ENCODE measurements around the gene LDLRAD2.

Gene LDLRAD2

DNA sequence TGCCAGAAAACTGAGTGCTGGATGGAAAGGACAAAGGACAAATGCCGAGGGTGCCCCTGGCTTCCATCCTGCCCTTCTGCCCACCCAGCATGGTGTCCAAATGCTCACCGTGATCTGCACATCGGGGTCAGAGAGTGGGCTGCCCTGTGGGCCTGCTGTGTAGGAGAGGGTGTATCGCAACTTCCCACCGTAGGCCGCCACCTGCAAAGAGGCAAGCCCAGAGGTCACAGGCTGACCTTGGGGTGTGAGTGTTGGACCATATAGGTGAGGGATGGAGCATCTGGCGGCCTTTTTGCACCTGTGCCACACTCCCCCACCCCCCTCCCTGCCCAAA is 53.5 kb downstream of the LDLRAD2 start:
- no peak for DNase-seq

DNA sequence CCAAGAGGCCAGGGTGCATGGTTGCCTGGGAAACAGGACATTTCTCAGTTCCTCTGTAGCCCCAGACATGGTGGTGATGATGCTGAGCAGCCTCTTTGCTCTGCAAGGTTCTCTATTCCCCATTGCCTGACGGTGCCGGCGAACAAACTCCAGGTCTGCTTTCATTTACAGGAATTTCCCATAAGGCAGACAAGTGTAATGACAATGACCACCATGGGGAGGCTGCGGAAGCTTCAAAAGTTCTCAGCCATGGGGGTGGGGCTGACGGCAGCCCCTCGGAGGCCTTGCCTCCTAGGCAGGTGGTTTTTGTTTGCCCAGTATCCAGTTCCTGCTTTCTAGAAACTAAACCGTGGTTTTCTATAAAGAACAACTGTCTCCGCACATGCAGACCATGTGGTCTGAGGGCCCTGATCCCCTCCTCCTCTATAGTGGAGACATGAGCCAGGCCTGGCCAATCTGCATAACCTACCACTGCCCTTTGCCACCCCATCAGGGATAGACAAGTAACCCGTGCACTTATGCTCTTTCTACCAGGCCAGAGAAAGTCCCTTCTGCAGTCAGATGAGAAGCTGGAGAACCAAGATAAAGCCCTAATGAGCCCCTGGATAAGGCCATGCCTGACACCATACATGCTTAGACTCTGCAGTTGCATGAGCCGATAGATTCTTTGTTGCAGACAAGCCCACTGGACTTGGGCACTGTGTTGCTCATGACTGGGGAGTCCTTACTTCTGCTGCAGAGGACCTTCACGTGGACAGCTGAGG is 54.1 kb downstream of the LDLRAD2 start:
- peak; percentile 58 to 71 for DNase-seq

DNA sequence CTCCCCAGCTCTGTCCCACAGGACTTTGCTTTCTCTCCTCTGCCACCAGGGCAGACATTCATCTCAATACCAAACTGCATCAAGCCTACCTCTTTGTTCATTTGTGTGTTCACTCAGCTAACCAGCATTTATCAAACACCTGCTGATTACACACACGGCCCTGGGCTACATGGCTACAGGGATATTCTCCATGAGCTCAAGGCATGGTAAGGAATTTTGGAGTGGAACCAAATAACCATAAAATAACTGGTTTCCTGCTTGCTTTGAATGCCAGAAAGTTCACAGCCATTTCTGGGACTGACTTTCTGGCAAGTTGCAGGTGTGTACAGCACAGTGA is 54.6 kb downstream of the LDLRAD2 start:
- DNase-seq: no peak

DNA sequence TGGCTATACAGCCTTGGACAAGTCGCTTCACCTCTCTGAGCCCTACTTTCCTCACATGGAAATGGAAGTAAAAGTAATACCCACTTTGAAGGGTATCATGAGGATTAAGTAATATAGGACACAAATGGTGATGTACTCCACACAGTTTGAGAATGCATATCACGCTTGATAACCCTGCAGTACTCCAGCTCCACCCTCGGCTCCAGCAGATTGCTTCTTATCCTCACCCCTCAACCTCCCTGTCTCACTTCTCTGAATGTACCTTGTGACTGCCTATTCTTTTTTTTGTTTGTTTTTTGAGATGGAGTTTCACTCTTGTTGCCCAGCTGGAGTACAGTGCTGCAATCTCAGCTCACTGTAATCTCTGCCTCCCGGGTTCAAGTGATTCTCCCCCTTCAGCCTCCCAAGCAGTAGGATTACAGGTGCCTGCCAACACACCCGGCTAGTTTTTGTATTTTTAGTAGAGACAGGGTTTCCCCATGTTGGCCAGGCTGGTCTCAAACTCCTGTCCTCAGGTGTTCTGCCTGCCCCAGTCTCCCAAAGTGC is 55.5 kb downstream of the LDLRAD2 start:
- DNase-seq: no peak

DNA sequence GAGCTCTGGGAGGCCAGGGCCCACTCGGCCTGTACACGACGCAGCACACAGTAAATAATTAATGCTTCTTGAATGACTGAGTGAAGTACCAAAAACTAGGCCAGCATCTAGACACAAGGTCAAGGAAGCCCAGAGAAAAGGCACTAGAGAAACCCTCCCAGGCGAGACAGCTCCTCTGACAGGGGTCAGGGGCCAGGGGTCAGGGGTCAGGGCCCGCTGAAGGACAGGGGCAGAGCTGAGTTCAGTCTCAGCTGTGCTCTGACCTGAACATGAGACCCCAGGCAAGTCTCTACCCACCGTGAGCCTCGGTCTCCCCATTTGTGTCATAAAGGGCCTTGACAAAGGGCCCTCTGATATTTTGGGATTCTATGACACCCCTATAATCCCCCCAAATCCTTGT is 56.4 kb downstream of the LDLRAD2 start:
- DNase-seq: no peak

DNA sequence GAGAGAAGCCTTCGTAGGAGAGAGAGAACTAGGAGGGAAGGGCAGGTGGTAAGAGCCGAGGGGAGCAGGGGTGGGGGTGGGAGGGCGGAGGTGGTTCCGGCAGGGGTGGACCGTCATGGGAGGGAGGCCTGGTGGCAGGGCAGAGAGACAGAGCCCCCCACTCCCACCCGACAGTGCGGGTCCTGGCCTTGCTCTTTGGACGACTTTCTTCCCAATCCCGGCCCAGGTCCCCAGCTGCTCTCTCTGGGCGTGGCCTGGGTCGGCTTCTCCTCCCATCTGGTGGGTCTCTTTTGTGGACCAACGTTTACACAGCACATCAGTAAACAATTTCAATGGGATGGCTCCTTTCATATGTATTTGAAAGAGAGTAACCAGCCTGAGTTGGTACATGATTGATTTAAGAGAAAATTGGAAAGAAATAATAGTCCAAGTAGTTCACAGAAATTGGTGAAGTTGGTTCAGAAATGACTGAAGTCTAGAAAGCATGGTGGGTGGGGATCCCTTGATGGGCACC is 56.9 kb downstream of the LDLRAD2 start:
- DNase-seq: peak; percentile 33 to 60

DNA sequence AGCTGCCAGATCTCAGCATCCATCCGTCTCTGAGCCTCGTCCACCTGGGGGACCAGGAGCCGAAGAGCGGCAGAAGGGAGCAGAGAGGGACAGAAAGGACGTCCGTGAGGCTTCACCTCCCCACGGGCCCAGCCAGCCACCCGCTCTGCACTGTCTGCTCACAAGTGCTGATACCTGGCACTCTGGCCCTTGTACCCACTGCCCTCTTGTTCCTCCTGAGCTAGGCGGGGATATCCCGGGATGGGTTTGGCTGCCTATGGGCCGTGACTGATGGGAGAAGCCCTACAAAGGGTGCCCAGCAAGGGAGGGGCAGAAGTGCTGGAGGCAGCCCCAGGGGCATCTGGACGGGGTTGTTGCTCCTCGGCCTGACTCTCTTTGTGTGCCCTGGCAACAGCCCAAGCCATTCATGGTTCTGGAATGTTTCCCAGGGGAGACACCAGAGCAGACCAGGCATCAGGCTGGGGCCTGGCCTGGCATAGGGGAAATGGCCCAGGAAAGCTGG is 57.6 kb downstream of the LDLRAD2 start:
- peak; percentile 49 to 56 for DNase-seq

DNA sequence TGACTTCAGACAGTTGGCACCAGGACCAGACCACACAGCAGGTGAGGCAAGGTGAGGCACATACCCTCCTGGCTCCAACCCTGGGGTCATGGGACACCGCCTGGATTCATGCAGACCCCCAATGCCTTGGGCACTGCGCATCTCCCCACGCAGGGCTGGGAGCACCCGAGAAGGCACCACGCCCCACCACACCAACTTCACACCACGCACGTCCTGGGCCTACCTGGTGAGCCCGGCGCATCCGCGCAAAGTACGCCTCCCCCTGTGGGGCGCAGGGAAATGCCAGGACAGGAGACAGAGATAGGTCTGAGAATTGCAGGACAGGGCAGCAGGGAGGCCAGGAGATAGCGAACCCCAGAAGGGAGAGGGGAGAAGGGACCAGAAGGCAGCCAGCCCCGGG is 58.5 kb downstream of the LDLRAD2 start:
- no peak for DNase-seq

DNA sequence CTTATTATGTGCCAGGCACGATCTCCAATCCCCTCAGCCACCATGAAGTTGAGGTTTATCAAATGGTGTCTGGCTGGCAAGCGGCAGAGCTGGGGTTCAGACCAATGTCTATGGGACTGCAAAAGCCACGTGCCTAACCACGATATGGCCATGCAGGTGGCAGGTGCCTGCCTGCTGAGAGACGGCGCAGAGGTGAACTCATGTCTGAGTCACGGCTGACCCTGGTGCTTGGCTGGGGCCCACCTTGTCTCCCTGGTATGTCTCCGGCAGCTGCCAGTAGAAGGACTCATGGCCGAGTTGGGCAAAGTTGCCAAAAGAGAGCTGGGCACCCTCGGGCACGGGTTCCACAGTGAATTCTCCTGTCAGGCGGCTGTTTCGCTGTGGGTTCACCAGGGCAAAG is 59.9 kb downstream of the LDLRAD2 start:
- DNase-seq: no peak

DNA sequence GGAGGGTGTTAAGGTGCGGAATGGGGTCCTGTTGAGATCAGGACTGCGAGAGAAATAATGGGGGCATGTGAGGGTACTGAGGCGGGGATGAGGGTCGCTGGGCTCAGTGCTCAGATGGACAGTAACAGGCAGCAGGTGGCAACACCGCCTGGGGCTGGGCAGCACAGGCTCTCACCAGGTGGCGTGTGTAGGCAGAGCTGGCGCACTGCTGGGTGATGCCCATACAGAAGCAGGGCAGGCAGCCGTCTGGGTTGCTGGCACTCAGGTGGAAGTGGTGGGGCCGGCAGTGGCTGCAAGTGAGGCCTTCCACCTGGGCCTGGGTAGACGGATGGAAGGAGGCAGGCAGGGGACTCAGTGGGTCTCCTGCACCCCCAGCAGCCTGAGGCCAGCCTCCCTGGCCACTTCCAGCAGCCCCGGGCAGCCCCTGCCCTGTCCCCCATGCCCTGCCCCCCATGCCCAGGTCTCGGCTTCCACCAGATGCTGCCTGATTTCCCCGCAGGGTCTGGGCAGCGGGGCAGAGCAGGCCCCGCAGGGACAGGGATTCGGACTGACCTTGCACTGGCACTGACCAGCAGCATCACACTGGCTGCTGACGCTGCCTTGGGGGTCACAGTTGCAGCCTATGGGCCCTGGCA is 60.5 kb downstream of the LDLRAD2 start:
- DNase-seq: no peak

DNA sequence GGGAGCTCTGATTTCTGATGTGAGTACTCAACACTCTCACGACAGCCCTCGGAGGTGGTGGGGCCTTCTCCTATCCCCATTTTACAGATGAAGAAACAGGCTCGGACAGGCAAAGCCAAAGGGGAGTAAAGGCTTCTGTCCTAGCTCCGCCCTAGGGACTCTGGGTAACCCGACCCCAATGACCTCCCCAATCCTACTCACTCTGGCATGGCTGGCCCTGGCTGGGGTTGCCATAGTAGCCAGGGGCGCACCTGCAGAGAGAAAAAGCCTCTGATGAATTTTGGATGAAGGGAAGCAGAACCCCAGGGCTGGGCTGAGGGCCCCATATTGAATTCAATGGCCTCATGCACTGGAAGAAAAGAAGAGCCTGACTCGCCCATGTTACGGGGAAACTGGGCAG is 61.1 kb downstream of the LDLRAD2 start:
- DNase-seq: no peak

DNA sequence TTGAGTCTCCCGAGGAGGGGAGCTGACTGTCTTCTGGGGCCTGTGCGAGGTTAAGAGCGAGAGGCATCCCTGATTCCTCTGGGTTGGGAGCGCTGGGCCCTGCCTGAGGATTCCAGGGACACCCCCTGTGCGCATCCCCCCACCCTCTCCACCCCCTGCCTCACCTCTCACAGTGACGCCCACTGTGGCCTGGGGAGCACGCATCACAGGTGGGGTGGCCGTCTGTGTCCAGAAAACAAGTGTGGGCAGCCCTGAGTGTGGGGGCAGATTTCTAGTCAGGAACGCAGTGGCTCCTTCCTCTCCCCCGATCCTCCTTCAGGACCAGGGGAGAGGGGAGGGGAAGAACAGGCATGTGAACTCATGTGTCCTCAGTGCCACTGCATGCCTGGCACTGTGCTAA is 61.7 kb downstream of the LDLRAD2 start:
- DNase-seq: no peak

DNA sequence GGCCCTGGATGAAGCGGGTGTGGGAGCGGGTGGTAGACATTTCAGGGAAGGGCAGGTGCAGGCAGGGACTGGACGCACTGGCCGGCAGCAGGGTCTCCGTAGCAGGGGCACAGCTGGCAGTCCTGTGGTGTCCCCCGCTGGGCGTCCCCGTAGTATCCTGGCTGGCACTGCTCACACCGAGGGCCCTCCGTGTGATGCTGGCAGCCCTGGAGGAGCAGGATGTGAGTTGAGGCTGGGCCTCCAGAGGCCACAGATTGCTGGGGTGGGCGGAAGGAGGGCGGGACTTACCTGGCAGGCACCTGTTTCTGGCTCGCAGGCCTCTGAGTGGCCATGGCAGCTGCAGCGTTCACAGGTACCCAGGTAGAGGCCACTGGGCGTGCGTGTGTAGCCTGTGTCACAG is 62.3 kb downstream of the LDLRAD2 start:
- no peak for DNase-seq

Measured in SHP77 (cell line).